Stimulated activated CD4-positive, alpha-beta T cell treated with anti-CD3 and anti-CD28 coated beads, Interleukin-2, amount 100 ng/mL, for 4 hours (primary cell): ENCODE results near the gene ECHS1.

ENCODE experiments used
- DNase-seq: peaks from one replicate; pipeline ENCODE4 v3.0.0-alpha.2; 2020; ENCODE audit warnings: low read depth

ECHS1 gene

DNA sequence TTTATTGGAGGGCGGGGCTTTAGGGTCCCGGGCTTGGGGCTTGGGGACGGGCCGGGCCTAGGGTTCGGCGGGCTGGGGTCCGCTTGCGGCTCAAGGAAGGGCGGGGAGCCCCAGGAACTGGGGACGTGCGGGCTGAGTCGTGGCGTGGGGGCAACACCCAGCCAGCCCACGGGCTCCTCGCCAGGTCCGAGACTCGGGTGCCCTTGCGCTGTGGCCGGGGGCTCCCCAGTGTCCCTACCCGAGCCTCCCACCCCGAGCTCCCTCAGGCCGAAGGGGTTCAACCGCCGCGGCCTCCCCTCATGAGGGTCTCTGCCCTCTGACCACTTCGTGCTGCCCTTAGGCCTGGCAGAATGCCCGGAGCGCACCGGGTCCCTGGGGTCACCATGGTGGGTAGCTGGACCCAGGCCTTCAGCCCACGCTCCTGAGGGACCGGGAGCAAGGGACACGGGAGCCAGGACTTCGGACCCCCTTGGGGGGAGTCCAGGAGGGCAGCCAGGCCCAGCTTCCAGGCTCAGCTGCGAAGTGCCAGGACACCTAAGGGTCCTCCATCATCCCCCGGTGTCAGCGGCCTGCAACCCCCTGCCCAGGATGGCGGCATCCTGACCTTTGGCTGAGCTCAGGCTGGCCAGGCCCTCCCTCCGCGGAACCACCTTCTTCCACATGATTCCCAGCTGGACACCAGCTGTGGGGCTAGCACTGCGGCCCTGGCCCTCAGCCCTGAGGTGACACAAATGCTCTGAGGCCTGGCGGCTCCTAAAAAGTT lies 14.8 kb downstream of the ECHS1 start:
- DNase-seq, result no peak

DNA sequence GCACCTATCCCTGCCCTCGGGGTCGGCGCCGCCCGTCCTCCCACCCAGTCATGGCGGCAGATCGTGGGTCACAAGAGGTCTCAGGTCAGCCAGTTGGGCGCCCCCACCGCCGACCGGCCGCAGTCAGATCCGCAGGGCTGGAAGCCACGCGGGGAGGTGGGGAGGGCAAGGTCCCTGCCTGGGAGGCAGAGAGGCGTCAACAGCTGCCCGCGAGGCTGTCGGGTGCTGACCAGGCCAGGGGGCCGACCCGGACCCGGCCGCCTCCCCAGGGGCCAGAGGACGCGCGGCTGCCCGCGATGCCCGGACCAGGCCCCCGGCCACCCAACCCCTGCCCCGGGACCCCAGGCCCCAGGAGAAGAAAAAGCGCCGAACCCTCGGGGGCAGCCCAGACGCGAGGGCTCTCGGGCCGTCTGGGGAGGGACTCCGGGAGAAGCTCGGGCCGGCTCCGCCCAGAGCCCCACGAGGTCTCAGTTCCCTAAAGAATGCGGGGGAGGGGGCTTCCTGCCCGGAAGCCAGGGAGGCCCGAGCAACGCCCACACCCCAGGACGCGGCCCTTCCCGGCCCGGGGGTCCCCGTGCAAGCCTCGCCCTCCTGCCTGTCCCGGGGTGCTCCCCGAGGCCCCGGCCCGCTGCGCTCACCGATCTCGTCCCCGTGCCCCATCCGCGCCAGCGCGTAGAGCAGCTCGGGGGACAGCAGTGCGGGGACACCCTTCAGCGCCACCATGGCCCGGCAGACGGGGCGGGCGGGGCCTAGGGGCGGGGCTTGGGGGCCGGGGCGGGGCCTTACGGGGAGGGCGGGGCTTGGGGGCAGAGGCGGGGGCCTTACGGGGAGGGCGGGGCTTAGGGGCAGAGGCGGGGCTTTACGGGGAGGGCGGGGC lies 15.6 kb downstream of the ECHS1 start, which contains the start of gene FUOM:
FUOM (minus strand) TSS at position 735 of the 877 bp plus-strand sequence; CDS start at position 723, 12 bp downstream.
- DNase-seq, result peak; percentile 66

DNA sequence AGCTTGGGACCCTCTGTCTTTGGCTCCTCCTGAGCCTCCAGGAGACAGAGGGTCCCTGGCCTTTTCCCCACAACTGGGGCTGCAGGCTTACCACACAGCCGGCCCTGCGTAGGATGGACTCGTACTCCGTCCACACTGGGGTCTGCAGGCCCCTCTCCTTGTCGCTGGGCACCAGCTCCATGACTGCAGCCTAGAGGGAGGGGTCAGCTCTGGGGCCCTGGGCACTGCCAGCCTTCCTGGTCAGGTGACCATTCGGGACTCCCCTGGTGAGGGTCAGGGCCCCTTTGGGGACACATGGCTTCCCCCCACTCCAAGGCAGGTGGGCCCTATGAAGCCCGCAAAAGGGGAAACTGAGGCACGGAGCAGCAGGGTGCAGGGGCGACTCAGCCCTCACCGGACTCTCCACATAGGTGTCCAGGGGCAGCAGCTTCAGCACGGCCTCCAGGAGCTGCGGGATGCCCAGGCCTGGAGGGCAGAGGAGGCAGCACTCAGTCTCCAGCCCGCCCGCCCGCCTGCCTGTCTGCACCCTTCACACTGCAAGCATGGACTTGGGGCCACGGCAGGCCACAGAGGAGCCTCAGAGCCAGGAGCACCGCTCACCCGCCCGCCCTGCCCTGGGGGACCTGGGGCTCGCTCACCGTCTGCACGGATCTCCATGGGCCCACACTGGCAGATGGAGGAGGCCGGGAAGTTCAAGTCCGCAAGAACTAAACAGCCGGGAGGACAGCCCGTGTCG lies 16.4 kb downstream of the ECHS1 start:
- DNase-seq, result no peak

DNA sequence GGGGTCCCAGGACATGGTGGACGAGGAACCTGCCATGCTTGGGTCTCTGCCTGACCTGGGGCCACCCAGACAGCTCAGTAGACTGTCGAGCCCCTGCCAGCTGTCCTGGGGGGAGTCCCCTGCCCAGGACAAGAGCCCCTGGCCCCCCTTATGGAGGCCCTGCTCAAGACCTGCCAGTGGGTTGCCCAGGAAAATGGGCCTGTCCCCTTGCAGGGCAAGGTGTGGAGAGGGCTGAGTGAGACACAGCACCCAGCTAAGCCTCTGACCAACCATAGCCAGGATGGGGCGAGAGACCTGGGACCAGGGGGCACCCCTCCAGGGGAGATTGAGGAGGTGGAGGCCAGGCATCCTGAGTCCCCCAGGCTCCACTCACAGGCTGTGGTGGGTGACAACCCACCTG lies 17.2 kb downstream of the ECHS1 start:
- DNase-seq, result no peak

DNA sequence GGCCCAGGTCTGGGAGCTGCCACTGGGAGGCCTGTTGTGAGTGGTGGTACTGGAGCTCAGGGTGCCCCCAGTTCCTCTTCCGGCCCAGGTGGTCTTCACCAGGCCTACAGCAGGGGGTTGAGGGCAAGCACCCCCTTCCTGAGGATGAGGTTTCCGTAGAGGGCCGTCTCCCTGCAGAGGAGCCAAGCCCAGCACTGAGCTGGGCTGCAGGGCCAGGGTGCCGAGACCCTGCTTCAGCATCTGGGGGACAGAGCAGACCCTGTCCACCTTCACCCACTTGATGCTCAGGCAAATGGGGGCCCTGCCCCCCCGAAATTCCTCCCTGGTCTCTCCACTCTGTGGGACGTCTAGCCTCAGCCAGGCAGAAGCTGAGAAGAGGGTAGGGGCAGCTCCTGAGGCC lies 17.9 kb downstream of the ECHS1 start:
- DNase-seq, result no peak

DNA sequence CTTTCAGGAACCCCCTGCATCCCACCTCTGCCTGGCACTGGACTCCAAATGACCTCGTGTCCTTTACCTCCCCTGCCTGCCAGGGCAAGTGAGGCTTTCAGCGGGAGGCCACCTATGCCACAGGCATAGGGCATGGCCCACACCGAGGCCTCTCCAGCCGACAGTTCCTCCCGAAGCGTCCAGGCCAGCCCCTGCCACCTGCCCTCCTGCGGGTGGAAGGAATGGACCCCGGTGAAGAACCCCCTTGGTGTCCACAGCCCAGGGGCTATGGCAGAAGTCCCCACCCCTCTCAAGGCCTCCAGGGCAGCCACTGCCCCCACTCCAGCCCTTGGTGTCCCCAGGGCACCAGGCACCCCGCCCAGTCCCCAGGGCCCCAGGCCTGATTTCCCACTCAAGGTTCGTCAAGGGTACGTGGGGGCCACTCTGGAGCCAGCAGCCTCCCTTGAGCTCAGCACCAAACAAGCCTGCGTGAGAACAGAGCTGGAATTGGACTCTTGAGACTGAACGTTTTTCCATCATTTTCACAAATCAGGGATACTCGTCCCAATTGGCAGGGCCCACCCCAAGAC lies 18.4 kb downstream of the ECHS1 start:
- no peak for DNase-seq

DNA sequence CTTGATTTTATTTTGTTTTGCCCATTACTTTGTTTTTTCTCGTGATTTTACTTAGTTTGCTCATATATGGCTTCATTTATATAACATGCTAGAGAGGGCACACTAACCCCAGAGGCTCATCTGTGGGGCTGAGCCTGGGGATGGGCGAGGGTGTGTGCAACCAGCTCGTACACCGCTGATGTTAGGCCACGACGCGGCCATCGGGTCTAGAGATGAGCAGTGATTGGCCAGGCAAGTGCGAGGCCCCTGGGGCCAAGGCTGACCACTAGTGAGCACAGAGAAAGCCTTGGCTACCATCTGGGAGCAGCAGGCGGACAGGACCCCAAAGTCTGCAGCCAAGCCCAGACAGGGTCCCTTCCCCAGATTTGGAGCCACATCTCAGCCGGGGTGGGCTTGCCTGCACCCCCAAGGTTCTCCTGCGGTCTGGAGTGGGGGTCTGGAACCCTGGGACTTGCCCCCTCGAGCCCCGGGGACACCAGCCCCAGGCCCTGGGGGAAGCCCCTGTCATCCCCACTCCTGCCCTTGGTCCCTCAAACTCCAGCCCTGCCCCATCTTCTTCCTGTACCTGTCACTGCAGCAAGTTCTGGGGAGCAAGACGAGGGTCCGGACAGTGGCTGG lies 19.1 kb downstream of the ECHS1 start:
- DNase-seq, result no peak

DNA sequence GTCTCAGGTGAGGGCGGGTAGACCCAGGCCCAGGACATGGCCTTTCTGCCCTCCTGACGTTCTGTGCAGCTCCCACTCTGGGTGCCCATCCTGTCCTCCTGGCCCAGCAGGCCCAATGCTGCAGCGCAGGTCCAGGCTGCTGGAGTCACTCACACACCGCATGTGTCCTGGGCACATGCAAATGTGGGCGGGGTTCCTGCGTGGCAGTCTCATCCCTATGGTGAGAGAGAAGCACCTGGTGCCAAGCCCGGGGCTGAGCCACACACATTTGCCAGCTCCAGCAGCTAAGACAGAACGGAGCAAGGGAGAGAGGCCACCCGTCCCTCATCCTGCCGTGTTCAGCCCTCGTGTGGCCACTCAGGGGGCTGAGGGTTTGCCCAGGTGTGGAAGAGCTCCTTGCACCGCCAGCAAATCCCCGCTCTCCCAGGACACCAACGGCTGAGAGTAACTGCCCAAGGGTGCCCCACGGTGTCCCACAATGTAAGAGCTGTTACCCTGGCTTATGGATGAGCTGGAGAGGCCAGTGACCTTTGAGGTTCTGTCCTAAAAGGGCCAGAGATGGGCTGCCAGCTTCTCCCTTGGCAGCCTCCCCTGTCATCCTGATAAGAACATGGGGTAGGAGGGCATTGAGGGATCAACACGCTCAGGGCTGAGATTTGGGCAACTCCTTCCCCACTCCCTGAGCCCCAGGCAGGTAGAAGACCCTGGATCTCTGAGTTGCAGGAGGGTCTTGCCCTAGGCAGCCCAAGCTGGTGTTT lies 19.8 kb downstream of the ECHS1 start:
- no peak for DNase-seq

DNA sequence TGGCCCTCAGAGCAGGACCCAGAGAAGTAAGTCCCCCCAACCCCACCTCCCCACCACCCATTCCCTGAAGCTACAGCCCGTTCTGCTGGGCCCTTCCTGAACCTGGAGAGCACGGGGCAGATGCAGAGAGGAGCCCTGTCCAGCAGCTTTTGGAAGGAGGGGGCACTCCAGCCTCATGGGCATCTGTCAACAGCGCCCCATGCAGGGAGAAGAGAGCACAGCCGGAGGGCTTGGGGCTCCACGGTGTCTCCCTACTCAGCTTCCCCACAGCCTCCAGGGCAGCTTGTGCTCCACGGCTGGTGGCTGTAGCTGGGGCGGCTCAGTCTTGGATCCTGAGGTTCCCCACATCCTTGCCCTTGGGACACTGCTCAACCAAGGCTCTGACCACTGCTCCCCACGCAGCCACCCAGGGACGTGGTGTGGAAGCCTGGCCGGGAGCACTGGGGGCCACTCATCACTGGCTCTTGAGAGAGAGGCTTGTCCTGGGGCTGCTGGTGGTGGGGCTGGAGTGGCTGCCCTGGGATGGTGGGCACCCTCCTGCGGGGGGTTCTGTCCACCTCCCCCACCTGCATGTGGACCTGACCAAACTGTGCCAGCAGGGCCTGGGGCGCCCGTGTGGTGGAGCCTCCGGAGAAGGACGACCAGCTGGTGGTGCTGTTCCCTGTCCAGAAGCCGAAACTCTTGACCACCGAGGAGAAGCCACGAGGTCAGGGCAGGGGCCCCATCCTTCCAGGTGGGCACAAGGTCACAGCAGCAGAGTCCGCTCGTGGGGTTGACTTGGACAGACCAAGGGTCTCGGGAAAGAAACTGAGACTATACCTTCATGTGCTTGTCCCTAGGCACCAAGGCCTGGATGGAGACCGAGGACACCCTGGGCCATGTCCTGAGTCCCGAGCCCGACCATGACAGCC lies 21.5 kb downstream of the ECHS1 start:
- no peak for DNase-seq

DNA sequence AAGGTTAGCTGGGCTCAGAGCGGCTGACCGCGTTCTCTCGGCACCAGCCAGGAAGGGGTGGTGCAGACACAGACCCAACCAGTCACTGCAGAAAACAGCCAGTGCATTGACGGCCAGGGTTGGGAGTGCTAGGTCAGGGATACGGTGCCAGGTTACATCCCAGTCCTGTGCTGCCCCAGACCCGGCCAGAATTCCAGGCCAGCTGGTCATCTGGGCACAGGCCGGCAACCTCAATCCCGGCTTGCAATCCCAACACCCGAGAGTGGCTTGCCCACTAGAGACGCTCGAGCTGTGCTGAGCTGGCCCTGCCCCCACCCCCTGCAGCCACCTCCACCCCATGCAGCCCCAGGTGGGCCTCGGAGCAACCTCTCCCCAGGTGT lies 22.2 kb downstream of the ECHS1 start:
- DNase-seq, result no peak

DNA sequence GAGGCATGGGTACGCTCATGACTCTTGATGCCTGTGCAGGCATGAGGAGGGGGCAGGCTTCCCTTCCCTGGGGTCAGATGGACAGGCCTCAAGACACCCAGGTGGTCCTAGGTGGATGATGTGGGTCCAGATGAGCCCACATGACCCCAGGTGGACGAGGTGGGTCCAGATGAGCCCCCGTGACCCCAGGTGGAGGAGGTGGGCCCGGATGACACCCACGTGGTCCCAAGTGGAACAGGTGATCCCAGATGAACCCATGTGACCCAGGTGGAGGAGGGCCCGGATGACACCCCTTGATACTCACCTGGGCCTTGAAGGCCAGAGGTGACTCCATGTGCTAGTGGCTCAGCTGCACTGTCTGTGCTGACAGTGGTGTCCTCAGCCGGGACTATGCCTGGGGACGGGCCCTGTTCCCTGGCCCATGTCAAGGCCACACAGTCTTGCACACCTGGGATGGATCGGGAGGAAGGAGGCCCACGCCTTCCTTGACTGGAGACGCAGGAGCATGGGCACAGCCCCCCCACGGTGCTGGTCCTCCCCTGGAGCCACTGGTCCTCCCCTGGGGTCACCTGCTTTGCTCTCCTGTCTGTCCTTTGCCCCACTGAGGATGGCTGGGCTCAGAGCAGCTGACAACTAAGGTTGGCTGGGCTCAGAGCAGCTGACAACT lies 22.7 kb downstream of the ECHS1 start:
- DNase-seq, result no peak

DNA sequence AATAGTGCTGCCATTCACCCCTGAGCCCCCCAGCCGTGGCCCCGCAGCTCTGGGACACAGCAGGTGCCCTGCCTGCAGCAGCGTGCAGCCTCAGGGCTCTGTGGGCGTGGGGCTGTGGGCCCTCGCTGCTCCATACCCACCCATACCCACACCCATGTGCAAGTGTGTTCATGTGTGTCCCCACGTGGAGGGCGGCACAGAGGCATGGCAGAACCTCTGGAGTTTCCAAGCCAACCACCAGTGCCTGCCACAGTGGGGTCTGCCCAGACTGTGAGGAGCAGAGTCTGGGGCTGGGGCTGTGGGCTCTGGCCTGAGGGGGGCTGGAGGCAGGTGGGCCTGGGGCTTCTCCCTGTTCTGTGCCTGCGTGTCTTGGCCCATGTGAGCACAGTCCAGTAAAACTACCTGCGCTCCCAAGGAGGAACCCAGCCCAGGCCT lies 23.6 kb downstream of the ECHS1 start:
- no peak for DNase-seq

DNA sequence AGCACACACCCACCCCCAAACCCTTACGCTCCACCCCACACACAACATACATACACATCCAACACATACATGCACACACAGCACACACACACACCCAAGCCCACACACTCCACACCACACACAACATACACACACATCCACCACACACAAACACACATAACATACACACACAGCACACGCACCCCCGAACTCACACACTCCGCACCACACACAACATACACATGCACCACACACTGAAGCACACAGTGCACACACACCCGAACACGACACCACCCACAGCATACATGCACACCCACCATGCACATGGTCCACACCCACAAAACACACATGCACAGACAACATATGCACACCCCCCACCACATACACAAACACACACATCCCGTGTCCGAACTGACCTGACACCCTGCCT lies 24.0 kb downstream of the ECHS1 start:
- no peak for DNase-seq

DNA sequence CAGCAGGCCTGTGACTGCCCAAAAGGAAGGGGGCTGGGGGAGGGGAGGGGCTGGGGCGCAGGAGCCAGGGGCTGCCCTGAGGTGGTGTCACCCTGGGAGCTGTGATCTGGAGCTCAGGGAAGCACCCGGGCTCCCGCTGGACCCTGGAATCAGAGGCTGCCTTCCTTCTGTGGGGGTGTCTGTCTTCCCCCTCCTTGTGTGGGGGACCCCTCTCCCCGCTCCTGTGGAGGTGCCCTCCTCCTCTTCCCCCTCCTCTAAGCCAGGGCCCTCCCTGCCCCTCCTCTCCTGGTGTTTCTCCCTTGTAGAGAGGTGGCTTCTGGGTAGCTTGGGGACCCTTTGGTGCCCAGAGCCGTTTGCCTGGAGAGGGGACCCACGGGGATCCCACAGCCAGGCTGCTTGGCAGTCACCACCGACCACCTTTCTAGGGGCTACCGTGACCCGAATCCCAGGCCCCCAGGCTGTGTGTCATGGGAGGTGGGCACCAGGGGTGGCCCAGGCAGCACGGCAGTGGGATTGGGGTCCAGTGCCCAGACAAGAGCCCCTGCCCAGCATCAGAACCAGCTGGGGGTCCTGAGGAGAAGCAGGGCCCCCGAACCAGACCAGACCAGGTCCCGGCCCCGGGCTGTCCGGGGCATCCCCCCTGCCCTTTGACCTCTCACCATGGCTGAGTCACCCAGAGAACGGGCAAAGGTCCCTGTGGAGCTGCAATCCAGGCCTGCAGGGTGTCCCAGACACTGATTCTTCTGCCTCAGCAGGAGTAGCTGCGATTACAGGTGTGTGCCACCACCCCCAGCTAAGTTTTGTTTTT lies 25.2 kb downstream of the ECHS1 start:
- DNase-seq, result no peak

DNA sequence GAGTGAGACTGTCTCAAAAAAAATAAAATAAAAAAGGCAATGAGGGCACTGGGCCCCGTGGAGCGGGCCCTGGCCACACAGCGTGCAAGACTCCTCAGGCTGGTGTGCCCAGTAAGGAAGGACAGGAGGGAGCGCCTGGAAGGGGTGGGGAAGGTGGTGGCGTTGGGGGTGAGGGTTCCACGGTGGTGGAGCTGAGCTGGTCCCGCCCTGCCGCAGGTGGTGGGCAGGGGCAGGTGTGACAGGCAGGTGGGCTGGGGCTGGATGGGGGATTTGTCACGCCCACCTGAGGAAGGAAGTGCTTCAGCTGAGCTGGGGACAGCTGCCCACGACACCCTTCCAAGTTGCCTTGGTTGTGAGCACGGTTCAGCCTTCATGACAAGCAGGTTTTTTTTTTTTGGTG lies 26.7 kb downstream of the ECHS1 start:
- no peak for DNase-seq

DNA sequence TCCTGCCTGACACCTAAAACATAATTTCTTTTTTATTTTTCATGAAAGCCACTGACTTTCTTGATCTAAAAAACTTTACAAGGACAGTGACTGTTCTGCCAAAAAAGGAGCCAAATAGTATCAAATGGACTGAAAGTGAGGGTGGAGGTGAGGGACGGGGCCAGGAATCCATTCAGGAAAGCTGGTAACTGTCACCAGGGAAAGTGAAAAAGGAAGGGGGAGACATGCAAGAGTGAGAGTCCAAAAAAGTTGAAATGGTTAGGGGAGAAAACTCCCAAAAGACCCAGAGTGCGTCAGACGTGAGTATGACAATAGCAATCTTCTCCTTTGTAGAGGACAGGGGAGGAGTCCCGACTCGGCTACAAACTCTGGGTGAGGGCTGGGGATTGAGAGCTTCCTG lies 28.9 kb downstream of the ECHS1 start:
- DNase-seq, result no peak

DNA sequence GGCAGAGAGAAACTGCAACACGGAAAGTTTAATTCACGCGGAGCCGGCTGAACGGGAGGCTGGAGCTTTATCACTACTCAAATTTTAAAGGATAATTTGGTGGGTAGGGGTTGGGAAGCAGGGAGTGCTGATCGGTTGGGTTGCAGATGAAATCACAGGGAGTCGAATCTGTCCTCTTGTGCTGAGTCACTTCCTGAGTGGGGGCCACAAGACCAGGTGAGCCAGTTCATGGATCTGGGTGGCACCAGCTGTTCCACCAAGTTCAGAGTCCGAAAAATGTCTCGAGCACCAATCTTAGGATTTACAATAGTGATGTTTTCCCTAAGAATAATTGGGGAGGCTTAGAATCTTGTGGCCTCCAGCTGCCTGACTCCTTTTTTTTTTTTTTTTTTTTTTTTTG lies 29.6 kb downstream of the ECHS1 start:
- no peak for DNase-seq

DNA sequence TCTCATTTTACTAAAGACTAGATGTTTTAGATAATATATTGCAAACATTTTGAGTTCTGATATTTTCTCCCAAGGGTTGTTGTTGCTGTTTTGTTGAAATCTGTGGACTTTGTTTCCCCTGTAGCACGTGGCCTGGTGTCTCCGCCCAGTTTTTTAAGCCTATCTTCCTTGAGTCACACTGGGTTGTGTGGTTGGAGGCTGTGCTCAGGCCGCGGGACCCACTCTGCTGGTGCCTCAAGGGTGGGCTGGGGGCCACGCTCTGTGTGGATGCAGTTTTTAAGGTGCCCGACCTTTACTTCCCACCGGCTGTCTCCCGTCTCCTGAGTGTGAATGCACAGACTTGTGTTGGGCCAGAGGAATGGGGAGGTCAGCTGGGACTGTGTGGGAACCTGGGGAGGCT lies 30.2 kb downstream of the ECHS1 start:
- no peak for DNase-seq

DNA sequence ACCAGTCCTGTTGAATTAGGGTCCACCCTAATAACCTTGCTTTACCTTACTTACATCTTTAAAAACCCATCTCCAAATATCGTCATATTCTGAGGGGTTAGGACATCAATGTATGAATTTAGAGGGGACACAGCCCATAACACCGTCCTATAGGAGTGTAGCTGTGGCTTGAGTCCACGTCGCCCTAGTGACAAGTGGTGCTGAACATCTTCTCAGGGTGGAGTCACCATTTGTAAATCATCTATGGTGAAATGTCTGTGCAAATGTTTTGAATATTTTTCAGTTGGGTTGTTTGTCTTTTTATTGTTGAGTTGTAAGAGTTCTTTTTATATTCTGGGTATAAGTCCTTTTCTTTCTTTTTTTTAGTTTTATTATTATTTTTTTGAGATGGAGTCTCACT lies 31.2 kb downstream of the ECHS1 start:
- DNase-seq, result no peak
